AG10803 (cell line): ENCODE results near the gene TPH1.
"Not testable (repeated sequence)": the region's sequence is repeated elsewhere in the genome, so short reads cannot be mapped to it uniquely, and the experiment has no call there.

ENCODE experiments used
- DNase-seq: peaks from one replicate; pipeline ENCODE4 v3.0.0; 2010; ENCODE audit warnings: low read depth
- H3K4me3 ChIP-seq: 2 replicates; pipeline ENCODE4 v1.5.1; 2011; ENCODE audit warnings: mild to moderate bottlenecking, low read length, control low read depth
- TF ChIP-seq, protein P1 (sequence below): conservative IDR thresholded peaks from 2 replicates; pipeline ENCODE4 v1.5.1; 2011; ENCODE audit warnings: mild to moderate bottlenecking, low read length, control low read depth, inconsistent platforms

Gene TPH1

DNA sequence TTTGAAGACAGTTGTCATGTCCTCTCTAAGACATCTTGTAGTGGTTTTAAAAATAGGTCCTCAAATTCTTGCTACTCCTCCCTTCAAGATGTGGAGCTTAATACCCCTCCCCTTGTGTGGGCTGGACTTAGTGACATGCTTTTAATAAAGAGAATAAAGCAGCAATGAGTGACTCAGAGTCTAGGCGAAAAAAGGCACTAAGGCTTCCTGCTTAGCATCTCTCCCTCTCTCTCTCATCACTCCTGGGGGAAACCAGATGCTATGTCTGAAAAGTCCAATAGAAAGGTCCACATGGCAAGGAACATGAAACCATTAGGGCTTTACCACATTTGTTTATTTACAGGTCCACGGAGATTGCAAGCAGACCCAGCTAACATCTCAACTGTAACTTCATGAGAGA lies 44.9 kb downstream of the TPH1 start:
- no peak overlapping the region for H3K4me3 ChIP-seq
- no peak for DNase-seq
- TF ChIP-seq, protein P1, sequence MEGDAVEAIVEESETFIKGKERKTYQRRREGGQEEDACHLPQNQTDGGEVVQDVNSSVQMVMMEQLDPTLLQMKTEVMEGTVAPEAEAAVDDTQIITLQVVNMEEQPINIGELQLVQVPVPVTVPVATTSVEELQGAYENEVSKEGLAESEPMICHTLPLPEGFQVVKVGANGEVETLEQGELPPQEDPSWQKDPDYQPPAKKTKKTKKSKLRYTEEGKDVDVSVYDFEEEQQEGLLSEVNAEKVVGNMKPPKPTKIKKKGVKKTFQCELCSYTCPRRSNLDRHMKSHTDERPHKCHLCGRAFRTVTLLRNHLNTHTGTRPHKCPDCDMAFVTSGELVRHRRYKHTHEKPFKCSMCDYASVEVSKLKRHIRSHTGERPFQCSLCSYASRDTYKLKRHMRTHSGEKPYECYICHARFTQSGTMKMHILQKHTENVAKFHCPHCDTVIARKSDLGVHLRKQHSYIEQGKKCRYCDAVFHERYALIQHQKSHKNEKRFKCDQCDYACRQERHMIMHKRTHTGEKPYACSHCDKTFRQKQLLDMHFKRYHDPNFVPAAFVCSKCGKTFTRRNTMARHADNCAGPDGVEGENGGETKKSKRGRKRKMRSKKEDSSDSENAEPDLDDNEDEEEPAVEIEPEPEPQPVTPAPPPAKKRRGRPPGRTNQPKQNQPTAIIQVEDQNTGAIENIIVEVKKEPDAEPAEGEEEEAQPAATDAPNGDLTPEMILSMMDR = no peak

- no peak for DNase-seq
Observed at GRCh38 chr11:18000760-18001159, 45.3 kb downstream of the TPH1 start.

GRCh38 chr11:18000128-18000527 lies 45.9 kb downstream of the TPH1 start:
- not testable (repeated sequence) for DNase-seq, H3K4me3 ChIP-seq

More at GRCh38 chr11:18000760-18001159, 45.3 kb downstream of the TPH1 start:
- H3K4me3 ChIP-seq = no peak overlapping the region
- TF ChIP-seq, protein P1 = no peak
